Brain pericyte (primary cell): ENCODE results near the gene PRR5L.

ENCODE experiments used
- DNase-seq: peaks from one replicate; pipeline ENCODE4 v3.0.0-alpha.2; 2012; ENCODE audit warnings: low read depth, low spot score

The PRR5L gene

GRCh38 chr11:36326524-36327419, 30.7 kb downstream of the PRR5L start:
- DNase-seq = no peak

- DNase-seq = no peak
Measured at GRCh38 chr11:36328966-36329673, 33.0 kb downstream of the PRR5L start.

- no peak for DNase-seq
Measured at GRCh38 chr11:36330411-36330810, 34.3 kb downstream of the PRR5L start.

- no peak for DNase-seq
Measured at GRCh38 chr11:36333468-36333867, 37.4 kb downstream of the PRR5L start.

- DNase-seq = no peak
Measured at GRCh38 chr11:36333897-36334296, 37.8 kb downstream of the PRR5L start.

GRCh38 chr11:36339888-36340287, 43.8 kb downstream of the PRR5L start:
- no peak for DNase-seq

- no peak for DNase-seq
Measured at GRCh38 chr11:36340897-36341296, 44.8 kb downstream of the PRR5L start.

- no peak for DNase-seq
Measured at GRCh38 chr11:36341915-36342314, 45.8 kb downstream of the PRR5L start.

GRCh38 chr11:36342327-36342726, 46.2 kb downstream of the PRR5L start:
- no peak for DNase-seq

GRCh38 chr11:36343436-36343835, 47.3 kb downstream of the PRR5L start:
- no peak for DNase-seq

GRCh38 chr11:36345084-36345511, 49.0 kb downstream of the PRR5L start:
- DNase-seq = no peak

GRCh38 chr11:36345535-36346141, 49.5 kb downstream of the PRR5L start:
- no peak for DNase-seq

- DNase-seq = no peak
Measured at GRCh38 chr11:36346562-36347383, 50.7 kb downstream of the PRR5L start.

- no peak for DNase-seq
Measured at GRCh38 chr11:36347384-36347906, 51.4 kb downstream of the PRR5L start.

- DNase-seq = no peak
Measured at GRCh38 chr11:36349351-36350136, 53.5 kb downstream of the PRR5L start.

- DNase-seq = no peak
Measured at GRCh38 chr11:36350137-36350513, 54.0 kb downstream of the PRR5L start.

GRCh38 chr11:36352922-36353321, 56.8 kb downstream of the PRR5L start:
- DNase-seq = no peak

GRCh38 chr11:36354221-36355003, 58.3 kb downstream of the PRR5L start:
- DNase-seq = no peak

- DNase-seq = no peak
Measured at GRCh38 chr11:36356201-36356600, 60.1 kb downstream of the PRR5L start.

GRCh38 chr11:36357831-36358230, 61.7 kb downstream of the PRR5L start:
- DNase-seq = no peak
